DMS53 (cell line): Measurements from ENCODE around the gene SNAPC4.
"Not testable (repeated sequence)": the region's sequence is repeated elsewhere in the genome, so short reads cannot be mapped to it uniquely, and the experiment has no call there.

Source experiments
- DNase-seq: peaks from one replicate; lab custom pipeline; 2025; lab: John Stamatoyannopoulos, UW

The SNAPC4 gene

GRCh38 chr9:136407911-136408310, 7.9 kb upstream of the SNAPC4 start:
- no peak for DNase-seq

GRCh38 chr9:136407061-136407460, 7.1 kb upstream of the SNAPC4 start:
- DNase-seq, result not testable (repeated sequence)

- DNase-seq, result not testable (repeated sequence)
These were observed 5.9 kb upstream of the SNAPC4 start for GRCh38 chr9:136405904-136406303.

GRCh38 chr9:136405481-136405880, 5.5 kb upstream of the SNAPC4 start:
- DNase-seq, result no peak

GRCh38 chr9:136404801-136405136, 4.8 kb upstream of the SNAPC4 start:
- DNase-seq, result no peak

GRCh38 chr9:136403915-136404800, 4.2 kb upstream of the SNAPC4 start:
- no peak for DNase-seq

GRCh38 chr9:136403538-136403914, 3.6 kb upstream of the SNAPC4 start:
- no peak for DNase-seq

GRCh38 chr9:136402067-136402466, 2.1 kb upstream of the SNAPC4 start:
- no peak for DNase-seq

GRCh38 chr9:136401173-136401922, 1.4 kb upstream of the SNAPC4 start:
- DNase-seq, result no peak

- DNase-seq, result peak; percentile 66
These were observed 563 bp downstream of the SNAPC4 start for GRCh38 chr9:136399176-136400037.

- DNase-seq, result no peak
These were observed 1.7 kb downstream of the SNAPC4 start for GRCh38 chr9:136398286-136398685.

- no peak for DNase-seq
These were observed 2.3 kb downstream of the SNAPC4 start for GRCh38 chr9:136397643-136398042.

GRCh38 chr9:136396219-136396515, 3.8 kb downstream of the SNAPC4 start:
- DNase-seq, result no peak

GRCh38 chr9:136395345-136396218, 4.4 kb downstream of the SNAPC4 start:
- DNase-seq, result no peak

GRCh38 chr9:136395020-136395340, 5.0 kb downstream of the SNAPC4 start:
- no peak for DNase-seq

- DNase-seq, result no peak
These were observed 5.5 kb downstream of the SNAPC4 start for GRCh38 chr9:136394312-136395019.

GRCh38 chr9:136393531-136393930, 6.4 kb downstream of the SNAPC4 start:
- DNase-seq, result no peak

GRCh38 chr9:136392538-136393449, 7.2 kb downstream of the SNAPC4 start:
- DNase-seq, result no peak

GRCh38 chr9:136391737-136392537, 8.0 kb downstream of the SNAPC4 start:
- DNase-seq, result no peak
